ENCODE data around the gene MGAT3.

The MGAT3 gene

DNA sequence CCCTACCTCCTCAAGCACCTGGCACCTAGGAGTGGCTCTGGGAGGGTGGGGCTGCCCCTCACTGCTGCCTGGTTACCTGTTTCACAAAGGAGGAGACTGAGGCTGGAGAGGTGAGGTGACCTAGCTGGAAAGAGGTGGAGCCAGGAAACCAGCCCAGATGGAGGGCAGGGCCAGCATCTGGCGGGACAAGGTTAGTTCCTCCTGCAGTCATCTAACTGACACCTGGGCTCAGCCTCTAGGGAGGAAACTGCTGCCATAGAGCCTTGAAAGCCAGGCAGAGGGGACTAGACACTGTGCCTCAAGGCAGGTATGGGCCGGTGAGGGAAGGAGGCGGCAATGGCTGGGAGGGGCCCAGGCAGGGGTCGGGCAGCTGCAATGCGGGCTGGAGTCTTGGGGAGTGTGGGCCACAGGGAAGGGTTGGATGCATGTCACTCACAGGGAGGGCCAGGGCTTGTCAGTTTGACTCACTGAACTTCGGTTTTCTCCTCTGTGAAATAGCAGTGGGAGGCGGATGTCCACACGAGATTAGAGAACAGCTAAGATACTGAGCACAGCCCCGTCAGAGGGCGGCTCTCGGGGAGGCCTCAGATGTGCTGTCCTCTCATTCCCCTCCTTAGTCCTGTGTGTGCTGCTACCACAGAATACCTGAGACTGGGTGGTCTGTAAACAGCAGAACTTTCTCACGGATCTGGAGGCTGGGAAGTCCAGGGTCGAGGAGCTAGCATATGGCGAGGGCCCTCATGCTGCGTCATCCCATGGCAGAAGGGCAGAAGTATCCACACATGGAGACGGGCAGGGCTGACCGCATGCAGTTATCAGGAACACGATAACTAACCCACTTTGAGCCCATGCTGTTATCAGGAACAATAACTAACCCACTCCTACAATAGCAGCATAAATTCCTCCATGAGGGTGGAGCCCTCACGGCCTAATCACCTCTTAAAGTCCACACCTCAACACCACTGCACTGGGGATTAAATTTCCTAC lies 16.1 kb downstream of the MGAT3 start (continued):
- no peak for TF ChIP-seq ZBTB26 (tag by site-specific recombination; optimal IDR thresholded peaks at IDR 0.05)
- TF ChIP-seq ZNF362 (tag by site-specific recombination; IDR thresholded peaks at IDR 0.05) = no peak
- no peak for TF ChIP-seq ZNF837 (tag by site-specific recombination; IDR thresholded peaks at IDR 0.05)
- no peak for TF ChIP-seq ZNF626 (tag by site-specific recombination; IDR thresholded peaks at IDR 0.05)
- no peak for TF ChIP-seq ZNF747 (tag by site-specific recombination; IDR thresholded peaks at IDR 0.05)
- no peak for TF ChIP-seq ZNF311 (tag by site-specific recombination; IDR thresholded peaks at IDR 0.05; ENCODE audit: borderline replicate concordance)
- TF ChIP-seq ZNF560 (tag by site-specific recombination; IDR thresholded peaks at IDR 0.05; ENCODE audit: borderline replicate concordance) = no peak
- no peak for TF ChIP-seq IKZF3 (tag by site-specific recombination; IDR thresholded peaks at IDR 0.05)
- no peak for TF ChIP-seq OSR2 (tag by site-specific recombination; IDR thresholded peaks at IDR 0.05)
- TF ChIP-seq ZNF175 (tag by site-specific recombination; IDR thresholded peaks at IDR 0.05) = no peak
- TF ChIP-seq ZNF23 (tag by site-specific recombination; IDR thresholded peaks at IDR 0.05; ENCODE audit: borderline replicate concordance) = no peak
- no peak for TF ChIP-seq GLIS2 (tag by site-specific recombination; IDR thresholded peaks at IDR 0.05)
- TF ChIP-seq ZNF10 (tag by site-specific recombination; IDR thresholded peaks at IDR 0.05) = no peak
- no peak for TF ChIP-seq TRIM28 (IDR thresholded peaks at IDR 0.05; ENCODE audit: borderline replicate concordance, low read length)
- peak; percentile 87 for TF ChIP-seq ZIC2 (tag by site-specific recombination; IDR thresholded peaks at IDR 0.05)
- no peak for TF ChIP-seq ZNF510 (tag by site-specific recombination; IDR thresholded peaks at IDR 0.05; ENCODE audit: insufficient replicate concordance)
- TF ChIP-seq SP7 (tag by site-specific recombination; IDR thresholded peaks at IDR 0.05) = no peak; the same call in 1 of the 2 replicates
- no peak for TF ChIP-seq ZNF416 (tag by site-specific recombination; IDR thresholded peaks at IDR 0.05)

DNA sequence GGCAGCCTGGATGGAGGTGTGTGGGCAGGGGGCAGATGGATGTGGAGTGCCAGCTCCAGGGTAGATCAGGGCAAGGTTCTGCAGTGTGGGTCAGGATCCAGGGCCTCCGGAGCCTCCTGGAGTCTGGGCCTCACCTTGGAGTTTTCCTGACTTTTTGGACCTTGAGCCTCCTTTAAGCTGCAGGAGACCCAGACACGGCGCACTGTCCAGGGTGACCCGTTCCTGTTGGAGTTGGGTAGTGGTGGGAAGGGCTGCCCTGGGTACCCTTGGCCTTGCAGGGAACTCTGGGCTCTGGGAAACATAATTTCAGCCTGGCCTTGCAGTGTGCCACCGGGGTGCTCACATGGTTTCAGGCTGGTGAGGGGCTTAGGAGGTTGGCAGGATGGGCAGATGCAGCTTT lies 17.0 kb downstream of the MGAT3 start:
- Histone ChIP-seq H3K36me3 (ENCODE audit: control insufficient read depth in 2 of 2, insufficient read depth in 1 of 2, low read length in 2 of 2) (peaks cover 0 to 6% of the 10 kb centered on the region in 2 experiments; a peak in 1 of 3 replicates), H3K9me3 (ENCODE audit: control insufficient read depth, insufficient read depth, low read depth, low read length) (no peaks in the 10 kb centered on the region), H3K4me1 (ENCODE audit: control insufficient read depth, insufficient read depth, low read length) (peaks cover 2% of the 10 kb centered on the region; the same call in 1 of the 2 replicates), H3K27ac (ENCODE audit: extremely low read depth, low read depth, low read length) (no peak overlapping the region), H3K4me3 (ENCODE audit: low read depth, low read length) (no peak overlapping the region)
- TF ChIP-seq ZNF416 (tag by site-specific recombination; IDR thresholded peaks at IDR 0.05) = no peak
- ChIA-PET POLR2A (no interaction called here), CTCF (interaction anchor here (0.5 to 0.6 kb wide), 3 partner anchors 9 to 63 kb away, joined by 3 to 4 read pairs (median 3); no protein-coding TSS in a partner anchor)

DNA sequence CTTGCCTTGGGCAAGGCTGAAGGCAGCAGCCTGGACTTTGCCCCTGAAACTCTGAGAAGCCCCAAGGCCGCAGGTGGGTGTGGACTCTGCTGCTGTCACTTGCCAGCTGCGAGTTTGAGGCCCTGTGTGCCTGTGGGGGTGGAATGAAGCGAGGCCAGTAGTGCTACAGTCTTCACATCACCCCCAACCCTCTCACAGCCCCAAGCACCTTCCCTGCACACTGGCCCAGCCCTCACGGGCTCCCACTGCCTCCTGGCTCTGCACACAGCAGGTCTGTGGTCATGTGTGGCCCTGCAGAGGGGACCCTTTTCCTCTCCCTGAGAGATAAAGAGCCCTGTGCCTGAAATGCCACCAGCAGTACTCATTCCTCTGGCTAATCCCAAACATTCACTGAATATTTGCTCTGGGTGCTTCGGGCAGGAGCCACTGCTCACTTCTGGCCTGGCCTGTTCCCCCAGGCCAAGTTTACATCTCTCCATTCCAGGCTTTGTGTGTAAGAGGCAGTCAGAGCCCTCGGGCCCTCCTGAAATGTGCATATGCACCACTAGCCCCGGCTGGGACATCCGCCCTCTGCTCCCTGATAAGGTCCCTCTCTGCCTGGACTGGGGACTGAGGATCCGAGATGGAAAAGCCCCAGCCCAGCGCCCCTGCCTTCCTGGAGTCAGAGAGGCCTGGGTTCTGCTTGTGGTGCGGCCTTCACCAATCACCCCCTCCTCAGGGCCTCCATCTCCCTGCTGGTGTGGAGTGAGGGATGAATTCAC lies 17.7 kb downstream of the MGAT3 start:
- Histone ChIP-seq H3K27ac (ENCODE audit: extremely low read depth, low read depth, low read length) (no peak overlapping the region), H3K36me3 (ENCODE audit: control insufficient read depth in 2 of 2, insufficient read depth in 1 of 2, low read length in 2 of 2) (peaks cover 0 to 6% of the 10 kb centered on the region in 2 experiments; a peak in 1 of 3 replicates), H3K4me3 (ENCODE audit: low read depth, low read length) (no peak overlapping the region), H3K9me3 (ENCODE audit: control insufficient read depth, insufficient read depth, low read depth, low read length) (no peaks in the 10 kb centered on the region), H3K4me1 (ENCODE audit: control insufficient read depth, insufficient read depth, low read length) (peaks cover 2% of the 10 kb centered on the region; the same call in 1 of the 2 replicates)
- ChIA-PET CTCF (interaction anchor here (0.6 to 0.9 kb wide), 4 partner anchors 20 to 302 kb away, joined by 3 to 7 read pairs (median 6); no protein-coding TSS in a partner anchor), POLR2A (interaction anchor here (0.5 to 0.6 kb wide), 2 partner anchors 14 to 200 kb away, joined by 3 to 5 read pairs; no protein-coding TSS in a partner anchor)
- peak; percentile 59 for TF ChIP-seq SCRT2 (tag by site-specific recombination; IDR thresholded peaks at IDR 0.05)
- TF ChIP-seq ZFHX2 (tag by site-specific recombination; conservative IDR thresholded peaks at IDR 0.05) = peak; percentile 40; the same call in 1 of the 2 replicates
- TF ChIP-seq EGR2 (tag by site-specific recombination; IDR thresholded peaks at IDR 0.05; ENCODE audit: low read depth) = peak; percentile 20; the same call in 1 of the 2 replicates
- no peak for TF ChIP-seq ZNF610 (tag by site-specific recombination; IDR thresholded peaks at IDR 0.05; ENCODE audit: borderline replicate concordance)
- no peak for TF ChIP-seq GFI1B (tag by site-specific recombination; IDR thresholded peaks at IDR 0.05)
- no peak for TF ChIP-seq ZSCAN23 (tag by site-specific recombination; IDR thresholded peaks at IDR 0.05)
- TF ChIP-seq GLIS1 (tag by site-specific recombination; IDR thresholded peaks at IDR 0.05) = peak; percentile 15; the same call in 1 of the 2 replicates
- no peak for TF ChIP-seq SCRT1 (tag by site-specific recombination; IDR thresholded peaks at IDR 0.05; ENCODE audit: borderline replicate concordance)
- TF ChIP-seq, protein P1, sequence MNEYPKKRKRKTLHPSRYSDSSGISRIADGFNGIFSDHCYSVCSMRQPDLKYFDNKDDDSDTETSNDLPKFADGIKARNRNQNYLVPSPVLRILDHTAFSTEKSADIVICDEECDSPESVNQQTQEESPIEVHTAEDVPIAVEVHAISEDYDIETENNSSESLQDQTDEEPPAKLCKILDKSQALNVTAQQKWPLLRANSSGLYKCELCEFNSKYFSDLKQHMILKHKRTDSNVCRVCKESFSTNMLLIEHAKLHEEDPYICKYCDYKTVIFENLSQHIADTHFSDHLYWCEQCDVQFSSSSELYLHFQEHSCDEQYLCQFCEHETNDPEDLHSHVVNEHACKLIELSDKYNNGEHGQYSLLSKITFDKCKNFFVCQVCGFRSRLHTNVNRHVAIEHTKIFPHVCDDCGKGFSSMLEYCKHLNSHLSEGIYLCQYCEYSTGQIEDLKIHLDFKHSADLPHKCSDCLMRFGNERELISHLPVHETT (tag by site-specific recombination; IDR thresholded peaks at IDR 0.05) = no peak
- no peak for TF ChIP-seq HOXD13 (CRISPR knock-in tag; IDR thresholded peaks at IDR 0.05; ENCODE audit: borderline replicate concordance)
